Naive B cell (primary cell): ENCODE data around the gene FCSK. TPM values are rescaled to one million over a fixed set of nuclear protein-coding genes. Genes with fewer than 3 reads are reported as not detected.

Source experiments
- ATAC-seq, 2 donors: fragments of 150-1000 bp; cut with Tn5 transposase; 2 replicates each; pipeline ENCODE4 v1.10.0; 2021; ENCODE audit warnings: low read depth in 2 of 2, mild to moderate bottlenecking in 2 of 2, moderate library complexity in 2 of 2
- DNase-seq: peaks from one replicate; pipeline ENCODE4 v3.0.0; 2022
- H3K27ac Mint-ChIP-seq, 6 donors: one replicate each; pipeline ENCODE4 v1.8.0; 2020 to 2022; ENCODE audit warnings: mild to moderate bottlenecking in 6 of 6, mixed read lengths in 6 of 6, moderate library complexity in 5 of 6, inconsistent platforms in 2 of 6
- H3K27me3 Mint-ChIP-seq, 3 donors: one replicate each; pipeline ENCODE4 v1.8.0; 2021 to 2022; ENCODE audit warnings: mixed read lengths in 3 of 3, mild to moderate bottlenecking in 1 of 3
- H3K36me3 Mint-ChIP-seq, 2 donors: one replicate each; pipeline ENCODE4 v1.8.0; 2020 to 2022; ENCODE audit warnings: mixed read lengths in 2 of 2, inconsistent platforms in 1 of 2, mild to moderate bottlenecking in 1 of 2
- H3K4me1 Mint-ChIP-seq, 3 donors: one replicate each; pipeline ENCODE4 v1.8.0; 2020 to 2022; ENCODE audit warnings: mixed read lengths in 3 of 3, inconsistent platforms in 1 of 3, mild to moderate bottlenecking in 1 of 3, moderate library complexity in 1 of 3
- H3K4me3 Mint-ChIP-seq, 8 donors: one replicate each; pipeline ENCODE4 v1.8.0; 2020 to 2022; ENCODE audit warnings: mild to moderate bottlenecking in 8 of 8, mixed read lengths in 8 of 8, moderate library complexity in 8 of 8, inconsistent platforms in 2 of 8
- H3K9me3 Mint-ChIP-seq, 7 donors: one replicate each; pipeline ENCODE4 v1.8.0; 2020 to 2022; ENCODE audit warnings: mixed read lengths in 7 of 7, mild to moderate bottlenecking in 5 of 7, inconsistent platforms in 2 of 7, moderate library complexity in 1 of 7
- polyA plus RNA-seq, 6 donors: library from polyadenylated mRNA; unstranded; fragments of 300-500 nt; fragmentation: Illumina TruSeq; gene quantifications; one replicate each; pipeline ENCODE4 v1.2.3, GENCODE V29; 2021; ENCODE audit warnings: low read depth in 6 of 6

FCSK gene
- polyA plus RNA-seq, 6 donors from 2014 or later, result 2.5 to 5.8 (median 4.7) TPM

GRCh38 chr16:70483426-70483825 is 29.0 kb downstream of the FCSK start:
- Mint-ChIP-seq H3K27ac (peak overlapping the region in 1 of 6 donors; percentile 24), H3K4me3 (peak overlapping the region in 1 of 8 donors; percentile 15), H3K27me3 (no peaks in the 10 kb centered on the region), H3K4me1 (peaks cover 0 to 2% (median 0%) of the 10 kb centered on the region in 3 donors), H3K36me3 (peaks cover 0 to 5% of the 10 kb centered on the region in 2 donors), H3K9me3 (no peaks in the 10 kb centered on the region)
- no peak for ATAC-seq
- DNase-seq, result no peak

- Mint-ChIP-seq H3K4me3 (no peak overlapping the region), H3K9me3 (no peaks in the 10 kb centered on the region), H3K27me3 (no peaks in the 10 kb centered on the region), H3K36me3 (peaks cover 0 to 5% of the 10 kb centered on the region in 2 donors), H3K27ac (no peak overlapping the region), H3K4me1 (peaks cover 0 to 2% (median 0%) of the 10 kb centered on the region in 3 donors)
- DNase-seq, result no peak
- no peak for ATAC-seq
Measured at GRCh38 chr16:70484867-70485266, 30.5 kb downstream of the FCSK start.

- no peak overlapping the region for H3K4me3 Mint-ChIP-seq
- DNase-seq (no peak), ATAC-seq (no peak)
- no peak overlapping the region for H3K27ac Mint-ChIP-seq
- no peaks in the 10 kb centered on the region for H3K4me1 Mint-ChIP-seq
- no peaks in the 10 kb centered on the region for H3K9me3 Mint-ChIP-seq
- H3K27me3 Mint-ChIP-seq, result no peaks in the 10 kb centered on the region
- H3K36me3 Mint-ChIP-seq, result peaks cover 10 to 13% of the 10 kb centered on the region in 2 donors
Measured at GRCh38 chr16:70490261-70490660, 35.9 kb downstream of the FCSK start.

- H3K27ac Mint-ChIP-seq, result peak overlapping the region in 1 of 6 donors; percentile 79
- H3K36me3 Mint-ChIP-seq, result peaks cover 9 to 10% of the 10 kb centered on the region in 2 donors
- H3K9me3 Mint-ChIP-seq, result no peaks in the 10 kb centered on the region
- DNase-seq (no peak), ATAC-seq (no peak)
- no peaks in the 10 kb centered on the region for H3K27me3 Mint-ChIP-seq
- H3K4me3 Mint-ChIP-seq, result no peak overlapping the region
- H3K4me1 Mint-ChIP-seq, result no peaks in the 10 kb centered on the region
Measured at GRCh38 chr16:70493802-70494201, 39.4 kb downstream of the FCSK start.

- H3K4me3 Mint-ChIP-seq, result no peak overlapping the region
- no peaks in the 10 kb centered on the region for H3K27me3 Mint-ChIP-seq
Measured at GRCh38 chr16:70494202-70494770, 39.9 kb downstream of the FCSK start.

GRCh38 chr16:70494777-70495176 is 40.4 kb downstream of the FCSK start:
- Mint-ChIP-seq H3K9me3 (no peaks in the 10 kb centered on the region), H3K36me3 (peaks cover 9 to 10% of the 10 kb centered on the region in 2 donors), H3K4me3 (no peak overlapping the region), H3K27me3 (no peaks in the 10 kb centered on the region), H3K27ac (peak overlapping the region in 1 of 6 donors; percentile 10), H3K4me1 (no peaks in the 10 kb centered on the region)
- DNase-seq (no peak), ATAC-seq (no peak)

More at GRCh38 chr16:70494202-70494770, 39.9 kb downstream of the FCSK start:
- Mint-ChIP-seq H3K9me3 (no peaks in the 10 kb centered on the region), H3K4me1 (no peaks in the 10 kb centered on the region), H3K36me3 (peaks cover 9 to 10% of the 10 kb centered on the region in 2 donors), H3K27ac (no peak overlapping the region)
- ATAC-seq (no peak), DNase-seq (no peak)

- Mint-ChIP-seq H3K4me1 (no peaks in the 10 kb centered on the region), H3K4me3 (no peak overlapping the region), H3K36me3 (peaks cover 9 to 10% of the 10 kb centered on the region in 2 donors), H3K27me3 (no peaks in the 10 kb centered on the region), H3K27ac (no peak overlapping the region), H3K9me3 (no peaks in the 10 kb centered on the region)
- DNase-seq (no peak), ATAC-seq (no peak)
Measured at GRCh38 chr16:70495425-70496182, 41.2 kb downstream of the FCSK start.

GRCh38 chr16:70496513-70496912 is 42.1 kb downstream of the FCSK start:
- ATAC-seq, result no peak
- Mint-ChIP-seq H3K27me3 (no peaks in the 10 kb centered on the region), H3K27ac (peak overlapping the region in 1 of 6 donors; percentile 27), H3K9me3 (no peaks in the 10 kb centered on the region), H3K36me3 (peaks cover 9 to 10% of the 10 kb centered on the region in 2 donors), H3K4me3 (no peak overlapping the region), H3K4me1 (no peaks in the 10 kb centered on the region)
- no peak for DNase-seq

- ATAC-seq, result peak; percentile 25 to 51
- peaks cover 9% of the 10 kb centered on the region in 3 donors for H3K4me1 Mint-ChIP-seq
- H3K36me3 Mint-ChIP-seq, result peaks cover 11% of the 10 kb centered on the region in 2 donors
- DNase-seq, result peak; percentile 6
- H3K9me3 Mint-ChIP-seq, result no peaks in the 10 kb centered on the region
- no peak overlapping the region for H3K4me3 Mint-ChIP-seq
- peak overlapping the region in 2 of 6 donors; percentile 26 to 54 for H3K27ac Mint-ChIP-seq
- no peaks in the 10 kb centered on the region for H3K27me3 Mint-ChIP-seq
Measured at GRCh38 chr16:70508752-70509151, 54.4 kb downstream of the FCSK start.

GRCh38 chr16:70510216-70510615 is 55.8 kb downstream of the FCSK start:
- H3K27me3 Mint-ChIP-seq, result no peaks in the 10 kb centered on the region
- peaks cover 9% of the 10 kb centered on the region in 3 donors for H3K4me1 Mint-ChIP-seq
- peaks cover 11% of the 10 kb centered on the region in 2 donors for H3K36me3 Mint-ChIP-seq
- no peaks in the 10 kb centered on the region for H3K9me3 Mint-ChIP-seq
- no peak for DNase-seq
- peak overlapping the region in 2 of 6 donors; percentile 26 to 77 for H3K27ac Mint-ChIP-seq
- no peak for ATAC-seq
- H3K4me3 Mint-ChIP-seq, result no peak overlapping the region

GRCh38 chr16:70511833-70512232 is 57.4 kb downstream of the FCSK start:
- Mint-ChIP-seq H3K4me3 (no peak overlapping the region), H3K27ac (no peak overlapping the region), H3K9me3 (no peaks in the 10 kb centered on the region), H3K4me1 (peaks cover 9% of the 10 kb centered on the region in 3 donors), H3K27me3 (no peaks in the 10 kb centered on the region), H3K36me3 (peaks cover 11% of the 10 kb centered on the region in 2 donors)
- ATAC-seq (no peak), DNase-seq (no peak)

- peaks cover 9% of the 10 kb centered on the region in 3 donors for H3K4me1 Mint-ChIP-seq
- ATAC-seq (no peak), DNase-seq (no peak)
- H3K36me3 Mint-ChIP-seq, result peaks cover 12 to 14% of the 10 kb centered on the region in 2 donors
- H3K4me3 Mint-ChIP-seq, result no peak overlapping the region
- H3K9me3 Mint-ChIP-seq, result no peaks in the 10 kb centered on the region
- no peaks in the 10 kb centered on the region for H3K27me3 Mint-ChIP-seq
- no peak overlapping the region for H3K27ac Mint-ChIP-seq
Measured at GRCh38 chr16:70512456-70512855, 58.1 kb downstream of the FCSK start.

- Mint-ChIP-seq H3K27ac (no peak overlapping the region), H3K4me3 (peak overlapping the region in 2 of 8 donors; percentile 50 to 59), H3K4me1 (peaks cover 17 to 46% (median 25%) of the 10 kb centered on the region in 3 donors), H3K9me3 (no peaks in the 10 kb centered on the region), H3K36me3 (peaks cover 8 to 12% of the 10 kb centered on the region in 2 donors), H3K27me3 (no peaks in the 10 kb centered on the region)
- ATAC-seq (no peak), DNase-seq (no peak)
Measured at GRCh38 chr16:70520612-70521297, 66.4 kb downstream of the FCSK start.
